ENCODE data around the gene KMT2E.
"Not testable (repeated sequence)": the region's sequence is repeated elsewhere in the genome, so short reads cannot be mapped to it uniquely, and the experiment has no call there.

KMT2E gene

DNA sequence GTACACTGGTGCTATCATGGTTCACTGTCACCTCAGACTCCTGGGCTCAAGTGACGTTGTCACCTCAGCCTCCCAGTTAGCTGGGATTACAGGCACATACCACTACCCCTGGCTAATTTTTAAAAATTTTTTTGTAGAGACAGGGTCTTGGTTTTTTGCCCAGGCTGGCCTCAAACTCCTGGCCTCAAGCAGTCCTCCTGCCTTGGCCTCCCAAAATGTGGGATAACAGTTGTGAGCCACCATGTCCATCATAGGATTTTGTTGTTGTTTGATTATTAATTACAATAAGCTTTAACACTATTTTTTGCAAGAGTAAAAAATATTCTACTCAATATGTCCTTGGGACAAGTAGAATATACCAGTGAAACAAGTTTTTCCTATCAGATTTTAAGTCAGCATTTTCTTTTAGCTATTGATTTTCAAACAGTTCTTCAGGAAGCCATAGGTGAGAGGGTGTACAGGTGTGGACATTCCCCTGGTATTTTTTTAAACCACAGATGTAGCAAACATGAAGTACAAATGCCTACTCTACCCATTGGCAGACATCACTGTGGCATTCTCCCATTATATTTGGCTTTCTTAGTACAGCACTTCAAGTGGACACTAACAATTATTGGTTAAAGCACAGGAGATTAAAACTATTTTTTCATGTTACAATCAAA, 18.7 kb downstream of the KMT2E start:
- H3K4me1 Mint-ChIP-seq (ENCODE audit: low read depth), result peaks cover 55% of the 10 kb centered on the region

DNA sequence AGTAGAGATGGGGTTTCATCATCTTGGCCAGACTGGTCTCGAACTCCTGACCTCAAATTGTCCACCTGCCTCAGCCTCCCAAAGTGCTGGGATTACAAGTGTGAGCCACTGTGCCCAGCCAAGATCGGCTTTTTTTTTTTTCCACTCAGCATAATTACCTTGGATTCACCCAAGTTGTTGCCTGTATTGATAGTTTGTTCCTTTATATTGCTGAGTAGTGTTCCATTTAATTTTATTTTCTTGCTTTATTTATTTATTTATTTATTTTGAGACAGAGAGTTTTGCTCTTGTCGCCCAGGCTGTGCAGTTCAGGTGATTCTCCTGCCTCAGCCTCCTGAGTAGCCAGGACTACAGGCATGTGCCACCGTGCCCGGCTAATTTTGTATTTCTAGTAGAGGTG, 21.3 kb downstream of the KMT2E start:
- no peak overlapping the region for H3K27ac Mint-ChIP-seq
- intact Hi-C loops (cut with micrococcal nuclease), result loop anchor here (5.0 kb wide), 1 partner anchor 108 kb away; no protein-coding TSS in a partner anchor
- no peak overlapping the region for H3K4me3 Mint-ChIP-seq
- H3K36me3 Mint-ChIP-seq (ENCODE audit: low read depth), result peaks cover 29% of the 10 kb centered on the region
- H3K27me3 Mint-ChIP-seq, result no peaks in the 10 kb centered on the region
- H3K9me3 Mint-ChIP-seq, result no peaks in the 10 kb centered on the region
- peaks cover 39% of the 10 kb centered on the region for H3K4me1 Mint-ChIP-seq (ENCODE audit: low read depth)

More for the DNA sequence above, 18.7 kb downstream of the KMT2E start:
- Mint-ChIP-seq H3K36me3 (ENCODE audit: low read depth) (peaks cover 17% of the 10 kb centered on the region), H3K9me3 (no peaks in the 10 kb centered on the region), H3K27ac (no peak overlapping the region), H3K27me3 (no peaks in the 10 kb centered on the region), H3K4me3 (no peak overlapping the region)
- intact Hi-C loops (cut with micrococcal nuclease), result no loop called here

DNA sequence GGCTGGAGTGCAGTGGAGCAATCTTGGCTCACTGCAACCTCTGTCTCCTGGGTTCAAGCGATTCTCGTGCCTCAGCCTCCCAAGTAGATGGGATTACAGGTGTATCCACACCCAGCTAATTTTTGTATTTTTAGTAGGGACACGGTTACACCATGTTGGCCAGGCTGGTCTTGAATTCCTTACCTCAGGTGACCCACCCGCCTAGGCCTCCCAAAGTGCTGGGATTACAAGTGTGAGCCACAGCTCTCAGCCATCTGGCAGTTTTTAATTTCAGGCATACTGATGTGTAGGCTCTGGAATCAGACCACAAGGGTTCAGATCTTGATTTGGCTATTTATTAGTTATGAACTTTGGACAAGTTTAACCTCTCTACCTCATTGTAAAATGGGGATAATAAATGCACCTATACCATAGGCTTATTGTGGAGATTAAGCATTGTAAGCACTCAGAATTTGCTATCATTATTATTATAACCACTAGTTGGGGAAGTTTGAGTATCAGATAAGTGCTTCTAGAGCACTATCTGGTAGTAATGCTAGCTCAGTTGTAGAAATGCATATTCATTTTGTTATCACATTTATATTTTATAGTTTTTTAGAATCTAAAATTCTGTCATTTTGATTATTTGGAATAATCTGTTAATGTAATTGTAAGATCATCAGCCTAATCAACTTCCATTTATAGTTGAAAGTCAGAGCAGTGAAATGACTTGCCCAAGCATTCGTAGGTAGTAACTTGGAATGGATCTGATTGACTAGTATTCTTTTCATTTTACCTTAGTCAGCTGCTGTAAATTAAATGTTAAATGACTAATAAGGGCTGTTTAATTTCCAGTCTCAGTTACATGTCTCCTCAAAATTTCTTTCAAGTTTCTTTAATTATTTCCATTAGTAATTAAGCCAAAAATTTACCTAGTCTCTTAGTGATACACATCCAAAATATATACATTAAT, 22.5 kb downstream of the KMT2E start:
- H3K36me3 Mint-ChIP-seq (ENCODE audit: low read depth), result peaks cover 40% of the 10 kb centered on the region
- H3K27me3 Mint-ChIP-seq, result no peaks in the 10 kb centered on the region
- peaks cover 42% of the 10 kb centered on the region for H3K4me1 Mint-ChIP-seq (ENCODE audit: low read depth)
- intact Hi-C loops (cut with micrococcal nuclease), result loop anchor here (5.0 kb wide), 1 partner anchor 109 kb away; no protein-coding TSS in a partner anchor
- no peak overlapping the region for H3K27ac Mint-ChIP-seq
- H3K4me3 Mint-ChIP-seq, result no peak overlapping the region
- no peaks in the 10 kb centered on the region for H3K9me3 Mint-ChIP-seq

GRCh38 chr7:105037319-105037718, 23.3 kb downstream of the KMT2E start:
- H3K27me3 Mint-ChIP-seq, result no peaks in the 10 kb centered on the region
- H3K9me3 Mint-ChIP-seq, result no peaks in the 10 kb centered on the region
- peaks cover 42% of the 10 kb centered on the region for H3K4me1 Mint-ChIP-seq (ENCODE audit: low read depth)
- peaks cover 49% of the 10 kb centered on the region for H3K36me3 Mint-ChIP-seq (ENCODE audit: low read depth)
- intact Hi-C loops (cut with micrococcal nuclease), result loop anchor here (5.0 kb wide), 1 partner anchor 110 kb away; no protein-coding TSS in a partner anchor
- H3K4me3 Mint-ChIP-seq, result no peak overlapping the region
- no peak overlapping the region for H3K27ac Mint-ChIP-seq

- Mint-ChIP-seq H3K4me1 (ENCODE audit: low read depth) (peaks cover 25% of the 10 kb centered on the region), H3K36me3 (ENCODE audit: low read depth) (peaks cover 69% of the 10 kb centered on the region)
These were observed 30.6 kb downstream of the KMT2E start for GRCh38 chr7:105044449-105045070.

DNA sequence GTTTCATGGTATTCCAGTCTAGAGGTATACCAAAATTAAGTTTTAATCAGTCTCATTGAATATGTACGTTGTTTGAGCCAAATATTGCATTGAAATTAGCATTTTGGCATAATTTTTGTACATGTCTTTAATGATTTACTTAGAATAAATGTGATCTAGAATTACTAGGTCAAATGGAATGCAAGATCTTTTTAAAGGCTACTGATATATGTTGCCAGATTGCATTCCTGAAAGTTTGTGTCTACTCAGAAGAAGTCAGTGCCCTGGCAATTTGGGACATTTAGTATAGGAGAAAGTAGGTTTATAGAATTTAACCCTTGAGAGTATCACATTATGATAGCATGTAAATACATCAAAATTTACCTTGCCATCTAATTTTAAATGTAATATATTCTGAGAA, 32.4 kb downstream of the KMT2E start:
- Mint-ChIP-seq H3K27ac (no peak overlapping the region), H3K9me3 (no peaks in the 10 kb centered on the region), H3K4me3 (no peak overlapping the region), H3K36me3 (ENCODE audit: low read depth) (peaks cover 78% of the 10 kb centered on the region), H3K27me3 (no peaks in the 10 kb centered on the region), H3K4me1 (ENCODE audit: low read depth) (peaks cover 38% of the 10 kb centered on the region)
- intact Hi-C loops (cut with micrococcal nuclease), result no loop called here

More at GRCh38 chr7:105044449-105045070, 30.6 kb downstream of the KMT2E start:
- no peaks in the 10 kb centered on the region for H3K9me3 Mint-ChIP-seq
- H3K4me3 Mint-ChIP-seq, result no peak overlapping the region
- intact Hi-C loops (cut with micrococcal nuclease), result no loop called here
- no peak overlapping the region for H3K27ac Mint-ChIP-seq
- H3K27me3 Mint-ChIP-seq, result no peaks in the 10 kb centered on the region

- intact Hi-C loops (cut with micrococcal nuclease), result no loop called here
- Mint-ChIP-seq H3K36me3 (ENCODE audit: low read depth) (peaks cover 75% of the 10 kb centered on the region), H3K4me3 (no peak overlapping the region), H3K9me3 (no peaks in the 10 kb centered on the region), H3K27ac (no peak overlapping the region), H3K4me1 (ENCODE audit: low read depth) (peaks cover 38% of the 10 kb centered on the region), H3K27me3 (no peaks in the 10 kb centered on the region)
These were observed 33.9 kb downstream of the KMT2E start for GRCh38 chr7:105047932-105048331.

GRCh38 chr7:105050493-105050892, 36.5 kb downstream of the KMT2E start:
- Mint-ChIP-seq H3K9me3 (no peaks in the 10 kb centered on the region), H3K4me1 (ENCODE audit: low read depth) (peaks cover 46% of the 10 kb centered on the region), H3K27me3 (no peaks in the 10 kb centered on the region), H3K36me3 (ENCODE audit: low read depth) (peaks cover 77% of the 10 kb centered on the region), H3K4me3 (no peak overlapping the region), H3K27ac (peak overlapping the region; percentile 3)
- intact Hi-C loops (cut with micrococcal nuclease), result no loop called here

DNA sequence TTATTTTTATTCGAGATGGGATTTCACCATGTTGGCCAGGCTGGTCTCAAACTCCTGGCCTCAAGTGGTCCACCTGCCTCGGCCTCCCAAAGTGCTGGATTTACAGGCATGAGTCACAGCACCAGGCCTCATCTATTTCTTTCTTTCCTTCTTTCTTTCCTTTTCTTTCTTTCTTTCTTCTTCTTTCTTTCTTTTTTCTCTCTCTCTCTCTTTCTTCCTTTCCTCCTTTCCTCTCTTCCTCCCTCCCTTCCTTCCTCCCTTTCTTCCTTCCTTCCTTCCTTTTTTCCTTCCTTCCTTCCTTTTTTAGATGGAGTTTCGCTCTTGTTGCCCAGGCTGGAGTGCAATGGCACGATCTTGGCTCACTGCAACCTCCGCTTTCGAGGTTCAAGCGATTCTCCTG, 36.9 kb downstream of the KMT2E start:
- peak overlapping the region; percentile 3 for H3K27ac Mint-ChIP-seq
- H3K4me1 Mint-ChIP-seq (ENCODE audit: low read depth), result peaks cover 42% of the 10 kb centered on the region
- intact Hi-C loops (cut with micrococcal nuclease); H3K27me3 Mint-ChIP-seq; H3K9me3 Mint-ChIP-seq; H3K4me3 Mint-ChIP-seq: not testable (repeated sequence)
- H3K36me3 Mint-ChIP-seq (ENCODE audit: low read depth), result peaks cover 77% of the 10 kb centered on the region

DNA sequence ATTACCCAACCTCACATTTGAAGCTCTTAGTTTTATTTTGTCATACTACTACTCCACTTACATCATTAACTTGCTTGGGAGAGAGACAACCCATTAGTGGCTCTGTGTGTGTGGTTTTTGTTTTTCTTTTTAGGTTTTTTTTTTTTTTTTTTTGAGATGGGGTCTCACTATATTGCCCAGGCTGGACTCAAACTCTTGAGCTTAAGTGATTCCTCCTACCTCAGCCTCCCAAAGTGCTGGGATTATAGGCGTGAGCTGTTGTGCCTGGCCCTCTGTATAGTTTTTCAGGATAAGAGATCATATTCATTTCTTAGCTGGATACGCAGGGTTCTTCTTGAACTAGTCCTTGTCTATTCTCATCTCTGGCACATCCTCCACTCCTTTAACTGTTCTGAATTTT, 41.1 kb downstream of the KMT2E start:
- Mint-ChIP-seq H3K4me3 (no peak overlapping the region), H3K36me3 (ENCODE audit: low read depth) (peaks cover 69% of the 10 kb centered on the region), H3K27ac (no peak overlapping the region), H3K9me3 (no peaks in the 10 kb centered on the region), H3K27me3 (no peaks in the 10 kb centered on the region), H3K4me1 (ENCODE audit: low read depth) (peaks cover 33% of the 10 kb centered on the region)
- intact Hi-C loops (cut with micrococcal nuclease), result no loop called here

DNA sequence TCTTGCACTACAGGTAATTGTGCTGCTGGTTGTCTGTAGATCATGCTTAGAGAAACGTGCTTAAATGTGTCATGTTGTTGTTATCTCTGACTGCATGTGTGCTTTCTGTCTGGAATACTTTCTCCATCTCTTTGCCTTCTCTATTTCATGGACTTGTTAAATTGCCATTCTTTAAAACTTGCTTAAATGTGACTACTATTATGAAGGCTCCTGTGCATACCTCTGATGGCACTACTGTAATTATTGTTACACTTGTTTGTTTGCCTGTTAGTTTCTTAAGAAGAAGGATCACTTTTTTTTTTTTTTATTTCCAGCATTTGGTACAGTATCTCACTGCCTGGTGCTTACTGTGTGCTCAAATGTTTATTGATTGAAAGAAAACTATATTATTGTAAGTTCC, 41.6 kb downstream of the KMT2E start:
- peaks cover 69% of the 10 kb centered on the region for H3K36me3 Mint-ChIP-seq (ENCODE audit: low read depth)
- no peak overlapping the region for H3K27ac Mint-ChIP-seq
- H3K9me3 Mint-ChIP-seq, result no peaks in the 10 kb centered on the region
- intact Hi-C loops (cut with micrococcal nuclease), result no loop called here
- H3K4me3 Mint-ChIP-seq, result no peak overlapping the region
- H3K27me3 Mint-ChIP-seq, result no peaks in the 10 kb centered on the region
- peaks cover 27% of the 10 kb centered on the region for H3K4me1 Mint-ChIP-seq (ENCODE audit: low read depth)

DNA sequence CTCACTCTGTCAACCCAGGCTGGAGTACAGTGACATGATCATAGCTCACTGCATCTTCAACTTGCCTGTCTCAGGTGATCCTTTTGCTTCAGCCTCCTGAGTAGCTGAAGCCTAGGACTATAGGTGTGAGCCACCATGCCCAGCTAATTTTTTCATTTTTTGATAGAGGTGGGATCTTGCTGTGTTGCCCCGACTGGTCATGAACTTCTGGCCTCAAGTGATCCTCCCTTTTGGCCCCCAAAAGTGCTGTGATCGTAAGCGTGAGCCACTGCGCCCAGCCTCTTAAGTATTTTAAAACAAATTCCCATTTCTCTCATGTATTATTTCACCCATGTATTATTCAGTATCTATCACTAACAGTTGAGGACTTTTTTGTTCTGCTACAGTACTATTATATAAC, 43.5 kb downstream of the KMT2E start:
- intact Hi-C loops (cut with micrococcal nuclease), result no loop called here
- Mint-ChIP-seq H3K4me1 (ENCODE audit: low read depth) (peaks cover 20% of the 10 kb centered on the region), H3K27me3 (no peaks in the 10 kb centered on the region), H3K4me3 (no peak overlapping the region), H3K9me3 (no peaks in the 10 kb centered on the region), H3K36me3 (ENCODE audit: low read depth) (peaks cover 52% of the 10 kb centered on the region), H3K27ac (no peak overlapping the region)

GRCh38 chr7:105060437-105060836, 46.4 kb downstream of the KMT2E start:
- H3K36me3 Mint-ChIP-seq (ENCODE audit: low read depth), result peaks cover 57% of the 10 kb centered on the region
- no peak overlapping the region for H3K4me3 Mint-ChIP-seq
- no peaks in the 10 kb centered on the region for H3K27me3 Mint-ChIP-seq
- H3K4me1 Mint-ChIP-seq (ENCODE audit: low read depth), result peaks cover 12% of the 10 kb centered on the region
- intact Hi-C loops (cut with micrococcal nuclease), result no loop called here
- no peaks in the 10 kb centered on the region for H3K9me3 Mint-ChIP-seq
- H3K27ac Mint-ChIP-seq, result no peak overlapping the region

DNA sequence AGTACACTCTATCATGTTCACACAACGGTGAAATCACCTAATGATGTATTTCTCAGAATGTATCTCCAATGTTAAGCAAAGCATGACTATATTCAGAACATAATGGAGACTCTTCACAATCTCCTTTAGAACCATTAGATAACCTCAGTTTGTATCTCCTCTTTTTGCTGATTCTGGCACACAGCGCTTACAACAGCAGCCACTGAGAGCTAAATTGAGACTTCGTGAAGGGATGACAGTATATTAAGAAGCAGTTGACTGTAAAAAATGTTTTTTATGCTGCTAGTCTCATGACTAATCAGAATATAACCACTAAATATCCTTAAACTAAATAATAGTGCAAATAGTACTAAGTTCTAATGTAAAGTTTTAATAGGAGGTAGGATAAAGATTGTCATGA, 46.9 kb downstream of the KMT2E start:
- intact Hi-C loops (cut with micrococcal nuclease), result no loop called here
- H3K9me3 Mint-ChIP-seq, result no peaks in the 10 kb centered on the region
- peaks cover 12% of the 10 kb centered on the region for H3K4me1 Mint-ChIP-seq (ENCODE audit: low read depth)
- H3K27ac Mint-ChIP-seq, result no peak overlapping the region
- no peak overlapping the region for H3K4me3 Mint-ChIP-seq
- peaks cover 57% of the 10 kb centered on the region for H3K36me3 Mint-ChIP-seq (ENCODE audit: low read depth)
- no peaks in the 10 kb centered on the region for H3K27me3 Mint-ChIP-seq
